ENCODE measurements around the gene MAPKBP1. TPM values are rescaled to one million over a fixed set of nuclear protein-coding genes. Genes with fewer than 3 reads are reported as not detected.

MAPKBP1 gene
- total and polyA plus RNA-seq, 2 of the 4 experiments (the other 2 are of a cell fraction) = 12.5 to 15.3 TPM

- no peaks in the 10 kb centered on the region for H3K9me3 ChIP-seq (ENCODE audit: control insufficient read depth, insufficient read depth, low read length)
- H4K8ac ChIP-seq (ENCODE audit: low read depth in 2 of 2, low read length in 2 of 2) = peak overlapping the region in 1 of 2 experiments; percentile 24; a peak in 1 of 4 replicates
- no peak overlapping the region for H2BK5ac ChIP-seq (ENCODE audit: low read depth, low read length, poor library complexity, severe bottlenecking)
- no peak overlapping the region for H2BK15ac ChIP-seq (ENCODE audit: low read depth, low read length)
- no peak overlapping the region for H3K56ac ChIP-seq (ENCODE audit: extremely low read depth, insufficient read depth, low read length)
- H2AK9ac ChIP-seq (replicated peaks; ENCODE audit: low read depth, low read length, poor library complexity) = no peak overlapping the region
- WGBS, 2 experiments (ENCODE audit: extremely low coverage in 2 of 2, insufficient read length in 1 of 2) = 100% methylated on average over 2 of the region's 8 CpGs; no CpG with 5 or more reads in 1 of the 2 experiments
- no peak overlapping the region; the same call in 1 of the 2 replicates for H3K23ac ChIP-seq (ENCODE audit: low read depth, low read length)
- no TSS peak for BruUV-seq (replicated peaks)
- no peaks in the 10 kb centered on the region for H4K20me1 ChIP-seq (ENCODE audit: insufficient read depth, low read length)
- H3K14ac ChIP-seq (replicated peaks; ENCODE audit: low read depth, low read length) = no peak overlapping the region
- no peak overlapping the region for H4K5ac ChIP-seq (ENCODE audit: low read depth, low read length)
- no peak overlapping the region for H2AFZ ChIP-seq (replicated peaks; ENCODE audit: low read length, poor library complexity)
- peaks cover 18% of the 10 kb centered on the region for H3K4me1 ChIP-seq (ENCODE audit: control insufficient read depth, insufficient read depth, low read length)
- H3K27me3 ChIP-seq (ENCODE audit: control insufficient read depth, insufficient read depth, low read length) = no peaks in the 10 kb centered on the region
- dilution Hi-C loops (cut with HindIII; ENCODE audit: low sequenced_read_pairs, unreplicated experiment) = no loop called here
- H3K18ac ChIP-seq (ENCODE audit: low read depth, low read length) = no peak overlapping the region
- peaks cover 34% of the 10 kb centered on the region for H3K9me1 ChIP-seq (ENCODE audit: insufficient read depth, low read length)
- intact Hi-C loops (cut with micrococcal nuclease) = no loop called here
- in situ Hi-C loops (cut with MboI; ENCODE audit: low sequenced_read_pairs) = no loop called here
- no peak for DNase-seq
- H3K27ac ChIP-seq (ENCODE audit: insufficient read depth, low read length) = no peak overlapping the region
- H3K36me3 ChIP-seq (ENCODE audit: control insufficient read depth, insufficient read depth, low read length) = peaks cover 10% of the 10 kb centered on the region
- ChIA-PET POLR2A (ENCODE audit: unreplicated experiment) (interaction anchor here (1.0 kb wide), 1 partner anchor 23 kb away, joined by 3 read pairs; the partner anchor contains the start of gene MAPKBP1), CTCF (no interaction called here)
- H3K4me3 ChIP-seq (ENCODE audit: insufficient read depth, low read depth, low read length) = no peak overlapping the region
- no peak overlapping the region for H2BK120ac ChIP-seq (ENCODE audit: low read depth, low read length)
- H2BK20ac ChIP-seq (ENCODE audit: low read depth, low read length) = 0 out of 2 replicates have a peak overlapping the region, but pooled peaks have one; percentile 47
- H3K4me2 ChIP-seq (ENCODE audit: low read depth, low read length) = no peak overlapping the region
- H2AK5ac ChIP-seq (ENCODE audit: low read depth, low read length) = 0 out of 2 replicates have a peak overlapping the region, but pooled peaks have one; percentile 13
- no peak overlapping the region for H4K91ac ChIP-seq (ENCODE audit: insufficient read depth, low read depth, low read length)
- H3K4ac ChIP-seq (ENCODE audit: low read depth, low read length) = no peak overlapping the region
- H3K79me1 ChIP-seq (ENCODE audit: low read depth in 1 of 2, low read length in 2 of 2) = peaks cover 40 to 82% of the 10 kb centered on the region in 2 experiments
- ATAC-seq (ENCODE audit: low read depth) = no peak
- no peak overlapping the region for H3K9ac ChIP-seq (ENCODE audit: low read depth, low read length)
- TF ChIP-seq USF2 (IDR thresholded peaks at IDR 0.05; ENCODE audit: low read depth, low read length) (no peak), FOS (IDR thresholded peaks at IDR 0.05; ENCODE audit: low read depth, low read length) (no peak), POLR2A (IDR thresholded peaks at IDR 0.05; ENCODE audit: low read depth, low read length) (no peak), CEBPB (IDR thresholded peaks at IDR 0.05; ENCODE audit: low read depth, low read length) (no peak), NFE2L2 (IDR thresholded peaks at IDR 0.05; ENCODE audit: low read depth, low read length) (no peak), ELK1 (IDR thresholded peaks at IDR 0.05; ENCODE audit: borderline replicate concordance, low read depth, low read length) (no peak), RAD21 (IDR thresholded peaks at IDR 0.05; ENCODE audit: low read length) (no peak), CHD1 (IDR thresholded peaks at IDR 0.05; ENCODE audit: low read depth, low read length) (no peak), RFX5 (IDR thresholded peaks at IDR 0.05; ENCODE audit: low read depth, low read length) (no peak), RCOR1 (IDR thresholded peaks at IDR 0.05; ENCODE audit: insufficient replicate concordance, low read length) (no peak), MAZ (IDR thresholded peaks at IDR 0.05; ENCODE audit: borderline replicate concordance, low read depth, low read length) (no peak), CTCF (conservative IDR thresholded peaks at IDR 0.05; ENCODE audit: low read depth, low read length) (no peak), MAFK (IDR thresholded peaks at IDR 0.05; ENCODE audit: low read depth, low read length) (no peak), BHLHE40 (IDR thresholded peaks at IDR 0.05; ENCODE audit: low read depth, low read length) (no peak), MXI1 (IDR thresholded peaks at IDR 0.05; ENCODE audit: borderline replicate concordance, low read depth, low read length) (no peak)
Measured at GRCh38 chr15:41797201-41797944, 23.1 kb downstream of the MAPKBP1 start.
